HL-60 (cell line): ENCODE measurements around the gene SERPINA4.

ENCODE experiments used
- DNase-seq, 2 experiments: peaks; one replicate each; pipeline ENCODE4 v3.0.0-alpha.2; 2010 to 2020; ENCODE audit warnings: low read depth in 1 of 2, low spot score in 1 of 2
- H3K27ac ChIP-seq: fragments of 250-450 bp; sonication (Bioruptor Pico); replicated peaks from 2 replicates; pipeline ENCODE4 v1.5.1; 2020; ENCODE audit warnings: mild to moderate bottlenecking, moderate library complexity
- H3K27me3 ChIP-seq: fragments of 250-450 bp; sonication (Bioruptor Pico); 2 replicates; pipeline ENCODE4 v1.5.1; 2021; ENCODE audit warnings: mild to moderate bottlenecking, moderate library complexity; ENCODE audit not compliant: insufficient read depth, poor library complexity, severe bottlenecking
- H3K4me3 ChIP-seq: replicated peaks from 2 replicates; pipeline ENCODE4 v1.5.1; 2011; ENCODE audit warnings: mild to moderate bottlenecking, control low read depth, low read length; ENCODE audit not compliant: insufficient read depth
- CTCF ChIP-seq: IDR thresholded peaks from one replicate; pipeline ENCODE4 v1.5.1; 2011; ENCODE audit warnings: low read length, control low read depth, inconsistent platforms; ENCODE audit not compliant: insufficient read depth
- GABPA ChIP-seq: IDR thresholded peaks from 2 replicates; pipeline ENCODE4 v1.6.1; 2012; ENCODE audit warnings: low read depth
- POLR2AphosphoS5 ChIP-seq: IDR thresholded peaks from 2 replicates; pipeline ENCODE4 v1.6.1; 2012; ENCODE audit warnings: low read depth
- REST ChIP-seq: IDR thresholded peaks from 2 replicates; pipeline ENCODE4 v1.6.1; 2012; ENCODE audit warnings: low read depth; ENCODE audit not compliant: insufficient replicate concordance
- SPI1 ChIP-seq: IDR thresholded peaks from 2 replicates; pipeline ENCODE4 v1.6.1; 2012; ENCODE audit warnings: low read depth, mild to moderate bottlenecking, borderline replicate concordance

SERPINA4 gene

GRCh38 chr14:94617988-94618822 is 57.0 kb downstream of the SERPINA4 start:
- DNase-seq = no peak
- no peak overlapping the region for H3K4me3 ChIP-seq
- no peak overlapping the region for H3K27ac ChIP-seq
- TF ChIP-seq SPI1 = no peak
- no peak for TF ChIP-seq REST
- TF ChIP-seq GABPA = no peak
- TF ChIP-seq POLR2AphosphoS5 = no peak
- no peak for TF ChIP-seq CTCF
- no peaks in the 10 kb centered on the region for H3K27me3 ChIP-seq

- H3K27ac ChIP-seq = no peak overlapping the region
- no peak for DNase-seq
- TF ChIP-seq SPI1 (no peak), REST (no peak), CTCF (no peak), GABPA (no peak)
- H3K27me3 ChIP-seq = peaks cover under 1% of the 10 kb centered on the region
- no peak overlapping the region for H3K4me3 ChIP-seq
These were observed 58.1 kb downstream of the SERPINA4 start for GRCh38 chr14:94619297-94619696.
